GM19452 (cell line): Measurements from ENCODE around the gene SLC38A1.
"Not testable (repeated sequence)": the region's sequence is repeated elsewhere in the genome, so short reads cannot be mapped to it uniquely, and the experiment has no call there.

Experiments used
- ATAC-seq: cut with Tn5 transposase; IDR thresholded peaks from one replicate; pipeline ENCODE4 v1.9.1; 2021; ENCODE audit not compliant: unreplicated experiment

Gene SLC38A1

GRCh38 chr12:46268583-46269428, at the start of gene SLC38A1:
Gene SLC38A1 (minus strand): TSS chr12:46269043. CDS start chr12:46239800, 29,243 bp downstream.
- ATAC-seq: peak; percentile 57

- ATAC-seq: no peak
Observed at GRCh38 chr12:46318037-46318436, 49.2 kb upstream of the SLC38A1 start.

- no peak for ATAC-seq
Observed at GRCh38 chr12:46304070-46304469, 35.2 kb upstream of the SLC38A1 start.

- no peak for ATAC-seq
Observed at GRCh38 chr12:46303039-46303666, 34.3 kb upstream of the SLC38A1 start.

GRCh38 chr12:46300910-46301309, 32.1 kb upstream of the SLC38A1 start:
- no peak for ATAC-seq

- ATAC-seq: no peak
Observed at GRCh38 chr12:46299851-46300250, 31.0 kb upstream of the SLC38A1 start.

- no peak for ATAC-seq
Observed at GRCh38 chr12:46298261-46298660, 29.4 kb upstream of the SLC38A1 start.

- no peak for ATAC-seq
Observed at GRCh38 chr12:46296822-46297221, 28.0 kb upstream of the SLC38A1 start.

GRCh38 chr12:46292754-46293402, 24.0 kb upstream of the SLC38A1 start:
- ATAC-seq: no peak

GRCh38 chr12:46291953-46292352, 23.1 kb upstream of the SLC38A1 start:
- ATAC-seq: not testable (repeated sequence)

GRCh38 chr12:46285177-46285576, 16.3 kb upstream of the SLC38A1 start:
- not testable (repeated sequence) for ATAC-seq

GRCh38 chr12:46282829-46283228, 14.0 kb upstream of the SLC38A1 start:
- no peak for ATAC-seq

GRCh38 chr12:46276756-46277155, 7.9 kb upstream of the SLC38A1 start:
- no peak for ATAC-seq

GRCh38 chr12:46271863-46272262, 3.0 kb upstream of the SLC38A1 start:
- ATAC-seq: no peak

- ATAC-seq: peak; percentile 15
Observed at GRCh38 chr12:46269429-46270241, 792 bp upstream of the SLC38A1 start.

GRCh38 chr12:46267825-46268582, 839 bp downstream of the SLC38A1 start:
- ATAC-seq: no peak

GRCh38 chr12:46267575-46267824, 1.3 kb downstream of the SLC38A1 start:
- ATAC-seq: no peak

- no peak for ATAC-seq
Observed at GRCh38 chr12:46266869-46267574, 1.8 kb downstream of the SLC38A1 start.

GRCh38 chr12:46266382-46266791, 2.5 kb downstream of the SLC38A1 start:
- ATAC-seq: no peak

GRCh38 chr12:46265734-46266133, 3.1 kb downstream of the SLC38A1 start:
- ATAC-seq: no peak
